Measurements from ENCODE around the gene KCNN4.

GRCh38 chr19:43754503-43755255, 26.1 kb downstream of the KCNN4 start, which contains the start of gene SMG9:
- TF ChIP-seq POLR2A (IDR thresholded peaks at IDR 0.05): peak; percentile 75 to 90
- TF ChIP-seq CTCF (IDR thresholded peaks at IDR 0.05): peak in 2 of 4 experiments; percentile 4 to 24
